SIG-M5 treated with dmso at 0.1 percent for 504 hours (cell line): ENCODE results near the gene GHR.
A peak's percentile ranks its signal among the peaks of the same experiment; 100 is the strongest.

Experiments
- DNase-seq: peaks from one replicate; lab custom pipeline; 2025; ENCODE audit not compliant: unreplicated experiment; lab: John Stamatoyannopoulos, UW

Gene GHR

DNA sequence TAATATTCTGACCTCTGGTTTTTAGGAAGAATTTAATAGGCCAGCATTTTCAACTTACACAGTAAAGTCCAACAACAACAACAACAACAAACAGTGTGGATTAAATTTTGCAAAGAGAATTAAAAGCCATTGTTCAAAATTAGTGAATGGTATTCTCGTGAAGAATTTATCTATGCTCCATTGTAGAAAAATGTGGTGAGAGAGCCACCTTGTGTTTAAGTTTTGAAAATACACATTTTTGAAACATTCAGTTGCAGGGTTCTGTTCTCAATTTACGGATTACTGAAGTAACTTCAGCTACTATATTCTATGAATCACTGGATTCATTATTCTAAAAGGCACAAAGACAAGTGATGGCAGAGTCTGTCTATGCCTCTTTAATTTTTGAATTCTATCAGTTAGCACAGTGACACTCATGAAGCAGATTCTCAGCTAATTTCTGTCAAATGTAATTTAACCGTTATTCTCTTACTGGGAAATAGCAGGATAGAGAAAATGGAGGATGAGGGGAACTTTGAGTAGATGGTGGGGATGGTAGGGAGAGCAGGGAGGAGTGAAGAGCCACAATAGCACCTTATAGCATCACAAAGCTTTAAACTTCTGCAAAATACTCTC, 344.4 kb downstream of the GHR start:
- peak; percentile 37 for DNase-seq

DNA sequence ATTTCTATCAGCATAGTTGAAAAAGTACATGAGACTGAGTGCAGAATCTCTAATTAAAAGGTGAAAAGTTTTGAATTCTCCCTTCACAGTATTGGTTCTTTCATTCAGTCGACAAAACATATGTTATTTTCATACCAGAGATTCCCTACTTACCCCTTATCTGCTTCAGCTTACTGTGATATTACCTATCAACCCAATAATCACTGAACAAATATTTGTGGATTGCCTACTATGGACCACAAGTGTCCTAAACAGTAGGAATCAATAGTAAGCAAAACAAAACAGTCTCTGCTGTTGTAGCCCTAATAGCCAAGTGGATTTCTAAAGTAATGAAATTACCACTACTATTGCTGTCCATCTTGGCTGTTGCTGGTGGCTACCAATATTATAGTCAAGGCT, 344.9 kb downstream of the GHR start:
- DNase-seq: no peak

DNA sequence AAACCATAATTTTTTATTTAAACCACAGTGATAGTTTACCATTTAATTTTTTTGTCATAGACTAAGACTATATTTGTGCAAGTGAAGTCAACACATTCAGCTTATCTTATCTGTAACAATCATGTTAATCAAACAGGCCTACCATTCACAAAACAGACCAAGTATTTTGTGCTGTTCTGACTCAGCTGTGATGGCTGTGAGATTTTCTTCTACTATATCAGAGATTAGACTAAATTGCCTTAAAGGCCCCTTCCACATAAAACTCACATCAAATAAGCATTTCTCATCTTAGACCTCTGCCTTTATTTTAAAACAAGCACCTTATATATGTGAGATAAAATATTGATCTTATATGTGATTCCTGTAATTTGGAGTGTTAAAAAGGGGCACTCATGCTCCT, 346.8 kb downstream of the GHR start:
- DNase-seq: no peak
